ENCODE measurements around the gene POM121.
"Not testable (repeated sequence)": the region's sequence is repeated elsewhere in the genome, so short reads cannot be mapped to it uniquely, and the experiment has no call there.

- TF ChIP-seq ZFP30 (CRISPR knock-in tag; IDR thresholded peaks at IDR 0.05); PATZ1 (CRISPR knock-in tag; IDR thresholded peaks at IDR 0.05; ENCODE audit: borderline replicate concordance); CREB5 (CRISPR knock-in tag; IDR thresholded peaks at IDR 0.05; ENCODE audit: low read depth); ZFP3 (CRISPR knock-in tag; IDR thresholded peaks at IDR 0.05); ESRRG (CRISPR knock-in tag; IDR thresholded peaks at IDR 0.05): not testable (repeated sequence)
Observed at GRCh38 chr7:72913750-72914149, 11.1 kb upstream of the POM121 start.

Data from SK-N-SH treated with all-trans-retinoic acid at 6 μM for 48 hours (cell line).